Measurements from ENCODE around the gene KDM2A.

KDM2A gene

GRCh38 chr11:67303132-67303834 lies 184.2 kb downstream of the KDM2A start, which contains the start of gene SSH3:
Gene SSH3, plus strand, starts transcription at chr11:67303530. Its CDS starts 96 bp downstream, at chr11:67303626.
- peak; percentile 100 for DNase-seq (ENCODE audit: low spot score)

GRCh38 chr11:67303835-67304411 lies 184.9 kb downstream of the KDM2A start:
- DNase-seq (ENCODE audit: low spot score), result peak; percentile 91

DNA sequence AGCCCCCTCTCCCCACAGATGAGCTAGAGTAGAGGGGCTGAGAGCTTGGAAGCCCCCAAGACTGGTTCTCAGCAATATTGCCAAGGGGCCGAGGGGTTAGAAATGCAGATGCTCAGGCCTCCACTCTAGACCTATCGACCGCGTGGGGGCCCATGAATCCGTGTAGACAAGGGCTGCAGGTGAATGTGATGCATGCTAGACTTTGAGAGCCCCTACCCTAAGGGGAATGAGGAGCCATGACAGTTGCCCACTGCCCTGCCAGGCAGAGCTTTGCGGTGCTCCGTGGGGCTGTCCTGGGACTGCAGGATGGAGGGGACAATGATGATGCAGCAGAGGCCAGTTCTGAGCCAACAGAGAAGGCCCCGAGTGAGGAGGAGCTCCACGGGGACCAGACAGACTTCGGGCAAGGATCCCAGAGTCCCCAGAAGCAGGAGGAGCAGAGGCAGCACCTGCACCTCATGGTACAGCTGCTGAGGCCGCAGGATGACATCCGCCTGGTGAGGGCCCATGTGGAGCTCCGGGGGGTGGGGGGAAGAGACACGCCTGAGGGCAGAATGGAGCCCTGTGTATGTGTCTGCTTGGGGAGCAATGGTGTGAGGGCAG lies 185.5 kb downstream of the KDM2A start:
- DNase-seq (ENCODE audit: low spot score), result no peak

DNA sequence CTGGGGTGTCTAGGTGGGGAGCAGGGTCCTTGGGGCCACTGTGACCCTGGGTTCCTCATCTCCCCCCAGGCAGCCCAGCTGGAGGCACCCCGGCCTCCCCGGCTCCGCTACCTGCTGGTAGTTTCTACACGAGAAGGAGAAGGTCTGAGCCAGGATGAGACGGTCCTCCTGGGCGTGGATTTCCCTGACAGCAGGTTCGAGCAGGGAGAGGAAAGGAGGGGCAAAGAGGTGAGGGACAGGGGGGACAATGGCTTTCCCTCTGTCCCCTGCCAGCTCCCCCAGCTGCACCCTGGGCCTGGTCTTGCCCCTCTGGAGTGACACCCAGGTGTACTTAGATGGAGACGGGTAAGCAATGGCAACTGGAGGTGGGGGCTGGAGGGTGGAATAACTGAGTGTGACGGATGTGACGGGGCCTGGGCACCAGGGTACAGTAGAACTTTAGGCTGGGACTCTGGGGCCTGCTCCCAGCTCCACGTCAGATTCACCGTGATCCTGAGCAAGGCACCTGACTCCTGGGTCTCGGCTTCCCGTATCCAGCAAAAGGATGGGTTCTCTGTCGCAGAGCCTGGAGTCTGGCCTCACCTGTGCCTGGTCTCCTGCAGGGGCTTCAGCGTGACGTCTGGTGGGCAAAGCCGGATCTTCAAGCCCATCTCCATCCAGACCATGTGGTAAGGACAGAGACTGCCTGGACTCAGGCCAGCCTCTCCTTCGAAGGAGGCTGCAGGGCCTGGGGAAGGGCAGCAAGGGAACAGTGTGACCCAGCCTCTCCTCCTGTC lies 187.9 kb downstream of the KDM2A start:
- no peak for DNase-seq (ENCODE audit: low spot score)

DNA sequence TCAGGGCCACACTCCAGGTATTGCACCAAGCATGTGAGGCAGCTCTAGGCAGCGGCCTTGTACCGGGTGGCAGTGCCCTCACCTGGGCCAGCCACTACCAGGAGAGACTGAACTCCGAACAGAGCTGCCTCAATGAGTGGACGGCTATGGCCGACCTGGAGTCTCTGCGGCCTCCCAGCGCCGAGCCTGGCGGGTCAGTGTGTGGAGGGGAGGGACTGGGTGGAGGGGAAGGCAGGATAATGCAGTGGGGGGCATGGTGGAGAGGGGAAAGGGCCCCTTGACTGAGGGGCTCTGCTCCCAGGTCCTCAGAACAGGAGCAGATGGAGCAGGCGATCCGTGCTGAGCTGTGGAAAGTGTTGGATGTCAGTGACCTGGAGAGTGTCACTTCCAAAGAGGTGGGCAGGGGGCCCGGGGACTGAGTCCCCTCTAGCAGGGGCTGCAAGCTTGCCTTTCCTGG lies 188.5 kb downstream of the KDM2A start:
- no peak for DNase-seq (ENCODE audit: low spot score)
